CD4-positive, alpha-beta T cell treated with Interleukin-6 for 4 hours (primary cell): ENCODE results near the gene ADIPOR2.

Experiments
- DNase-seq: peaks from one replicate; pipeline ENCODE4 v3.0.0-alpha.2; 2020; ENCODE audit warnings: mixed read lengths

ADIPOR2 gene

GRCh38 chr12:1690578-1691122 lies at the start of gene ADIPOR2:
ADIPOR2 (plus strand) TSS chr12:1691070; CDS start chr12:1754344, 63,274 bp downstream.
- peak; percentile 96 for DNase-seq

- no peak for DNase-seq
Observed at GRCh38 chr12:1642513-1642912, 48.4 kb upstream of the ADIPOR2 start.

- DNase-seq = no peak
Observed at GRCh38 chr12:1643043-1643442, 47.8 kb upstream of the ADIPOR2 start.

GRCh38 chr12:1643905-1644533 lies 46.9 kb upstream of the ADIPOR2 start:
- DNase-seq = no peak

GRCh38 chr12:1644534-1645438 lies 46.1 kb upstream of the ADIPOR2 start:
- DNase-seq = no peak

GRCh38 chr12:1645819-1646218 lies 45.1 kb upstream of the ADIPOR2 start:
- DNase-seq = no peak

GRCh38 chr12:1646569-1647284 lies 44.1 kb upstream of the ADIPOR2 start:
- DNase-seq = no peak

- DNase-seq = no peak
Observed at GRCh38 chr12:1647285-1647669, 43.6 kb upstream of the ADIPOR2 start.

- DNase-seq = no peak
Observed at GRCh38 chr12:1650260-1650977, 40.5 kb upstream of the ADIPOR2 start.

- no peak for DNase-seq
Observed at GRCh38 chr12:1650978-1651361, 39.9 kb upstream of the ADIPOR2 start.

GRCh38 chr12:1651946-1652345 lies 38.9 kb upstream of the ADIPOR2 start:
- no peak for DNase-seq

- no peak for DNase-seq
Observed at GRCh38 chr12:1655225-1655788, 35.6 kb upstream of the ADIPOR2 start.

GRCh38 chr12:1656902-1657301 lies 34.0 kb upstream of the ADIPOR2 start:
- no peak for DNase-seq

GRCh38 chr12:1657688-1658087 lies 33.2 kb upstream of the ADIPOR2 start:
- DNase-seq = no peak

GRCh38 chr12:1660304-1661187 lies 30.3 kb upstream of the ADIPOR2 start:
- DNase-seq = peak; percentile 47

GRCh38 chr12:1661553-1662335 lies 29.1 kb upstream of the ADIPOR2 start:
- DNase-seq = peak; percentile 86

GRCh38 chr12:1662761-1663439 lies 28.0 kb upstream of the ADIPOR2 start:
- peak; percentile 29 for DNase-seq

GRCh38 chr12:1663440-1664132 lies 27.3 kb upstream of the ADIPOR2 start:
- DNase-seq = no peak

GRCh38 chr12:1665366-1665765 lies 25.5 kb upstream of the ADIPOR2 start:
- DNase-seq = no peak
